HG02870 (cell line): ENCODE data around the gene KIRREL3.

ENCODE experiments used
- ATAC-seq: cut with Tn5 transposase; IDR thresholded peaks from one replicate; pipeline ENCODE4 v1.9.1; 2021; ENCODE audit warnings: mild to moderate bottlenecking, moderate library complexity; ENCODE audit not compliant: unreplicated experiment

KIRREL3 gene

GRCh38 chr11:126683766-126684728 is 316.5 kb downstream of the KIRREL3 start:
- no peak for ATAC-seq

- no peak for ATAC-seq
These were observed 318.0 kb downstream of the KIRREL3 start for GRCh38 chr11:126682590-126682989.

GRCh38 chr11:126680700-126681099 is 319.9 kb downstream of the KIRREL3 start:
- no peak for ATAC-seq

- ATAC-seq: no peak
These were observed 320.4 kb downstream of the KIRREL3 start for GRCh38 chr11:126680131-126680530.

- no peak for ATAC-seq
These were observed 321.5 kb downstream of the KIRREL3 start for GRCh38 chr11:126679033-126679432.

- no peak for ATAC-seq
These were observed 324.0 kb downstream of the KIRREL3 start for GRCh38 chr11:126676536-126676935.

- ATAC-seq: no peak
These were observed 327.3 kb downstream of the KIRREL3 start for GRCh38 chr11:126673319-126673718.

- no peak for ATAC-seq
These were observed 331.2 kb downstream of the KIRREL3 start for GRCh38 chr11:126669416-126669815.

- no peak for ATAC-seq
These were observed 335.9 kb downstream of the KIRREL3 start for GRCh38 chr11:126664643-126665042.

GRCh38 chr11:126663749-126664592 is 336.6 kb downstream of the KIRREL3 start:
- no peak for ATAC-seq

- no peak for ATAC-seq
These were observed 338.4 kb downstream of the KIRREL3 start for GRCh38 chr11:126662035-126662790.

- no peak for ATAC-seq
These were observed 339.7 kb downstream of the KIRREL3 start for GRCh38 chr11:126660761-126661425.

- no peak for ATAC-seq
These were observed 340.2 kb downstream of the KIRREL3 start for GRCh38 chr11:126660321-126660720.

GRCh38 chr11:126658306-126659056 is 342.1 kb downstream of the KIRREL3 start:
- ATAC-seq: no peak

GRCh38 chr11:126655807-126656128 is 344.8 kb downstream of the KIRREL3 start:
- ATAC-seq: no peak

- ATAC-seq: no peak
These were observed 345.4 kb downstream of the KIRREL3 start for GRCh38 chr11:126654886-126655806.

GRCh38 chr11:126653040-126653439 is 347.5 kb downstream of the KIRREL3 start:
- ATAC-seq: no peak

GRCh38 chr11:126647735-126648134 is 352.8 kb downstream of the KIRREL3 start:
- no peak for ATAC-seq
